MG63 (cell line): Measurements from ENCODE around the gene PALMD. TPM values are rescaled to one million over a fixed set of nuclear protein-coding genes. Genes with fewer than 3 reads are reported as not detected.

Source experiments
- total RNA-seq: library from RNA; depleted of rRNA; stranded (reverse); fragments of >200 nt; shearing (Covaris generic); gene quantifications from 2 replicates; pipeline ENCODE4 v1.2.3, GENCODE V29; 2014; ENCODE audit warnings: low replicate concordance; rRNA removed

PALMD gene
- total RNA-seq, 1 experiment from 2014 or later, result 2.5 TPM

Other genes starting within 250 kb of the PALMD start
- gene FRRS1, start 120.5 kb downstream of the PALMD start, total RNA-seq, result 4.1 and 7.8 TPM in 2 replicates
- gene AGL, start 204.2 kb downstream of the PALMD start, total RNA-seq, result 1.4 and 20.1 TPM in 2 replicates